GM12878 (cell line): ENCODE results near the gene METAP1D. TPM values are rescaled to one million over a fixed set of nuclear protein-coding genes. Genes with fewer than 3 reads are reported as not detected.

Experiments
- ATF7 ChIP-seq: fragments of 450-650 bp; IDR thresholded peaks from 2 replicates; pipeline ENCODE4 v1.6.1; 2016; ENCODE audit warnings: low read depth, mild to moderate bottlenecking
- CBX3 ChIP-seq: fragments of 200-600 bp; sonication (generic); IDR thresholded peaks from 2 replicates; pipeline ENCODE4 v1.6.1; 2016; ENCODE audit warnings: low read depth, borderline replicate concordance
- CEBPZ ChIP-seq: fragments of 150-350 bp; IDR thresholded peaks from 2 replicates; pipeline ENCODE4 v1.6.1; 2016; ENCODE audit warnings: low read depth, low read length
- CHD1 ChIP-seq: IDR thresholded peaks from 2 replicates; pipeline ENCODE4 v1.6.1; 2012; ENCODE audit warnings: low read depth, low read length, improper control_type of control experiment
- CUX1 ChIP-seq: IDR thresholded peaks from 2 replicates; pipeline ENCODE4 v1.6.1; 2012; ENCODE audit warnings: improper control_type of control experiment, low read depth, low read length; ENCODE audit not compliant: insufficient replicate concordance
- EGR1 ChIP-seq, 2 experiments: IDR thresholded peaks; 1 replicate in 1 of 2; 2 replicates in 1 of 2; pipeline ENCODE4 v1.6.1; 2011 to 2012; ENCODE audit warnings: low read depth in 2 of 2, low read length in 2 of 2, borderline replicate concordance in 1 of 2, mild to moderate bottlenecking in 1 of 2, moderate library complexity in 1 of 2
- GABPA ChIP-seq: IDR thresholded peaks from 2 replicates; pipeline ENCODE4 v1.6.1; 2014; ENCODE audit warnings: antibody characterized with exemption, low read depth, mild to moderate bottlenecking, inconsistent platforms
- HSF1 ChIP-seq: fragments of 150-350 bp; IDR thresholded peaks from 2 replicates; pipeline ENCODE4 v1.6.1; 2014; ENCODE audit warnings: mild to moderate bottlenecking, low read depth, low read length
- NBN ChIP-seq: fragments of 450-650 bp; IDR thresholded peaks from 2 replicates; pipeline ENCODE4 v1.6.1; 2016
- NFYB ChIP-seq: IDR thresholded peaks from 2 replicates; pipeline ENCODE4 v1.6.1; 2011; ENCODE audit warnings: low read depth, mild to moderate bottlenecking, low read length, improper control_type of control experiment, moderate library complexity; ENCODE audit not compliant: insufficient read depth
- PKNOX1 ChIP-seq: fragments of 450-650 bp; IDR thresholded peaks from 2 replicates; pipeline ENCODE4 v1.6.1; 2016; ENCODE audit warnings: mild to moderate bottlenecking
- PML ChIP-seq: IDR thresholded peaks from 2 replicates; pipeline ENCODE4 v1.6.1; 2012; ENCODE audit warnings: low read length, inconsistent platforms
- RB1 ChIP-seq: fragments of 450-650 bp; formaldehyde crosslinking; IDR thresholded peaks from 2 replicates; pipeline ENCODE4 v1.6.1; 2017; ENCODE audit warnings: mild to moderate bottlenecking, borderline replicate concordance
- SMAD1 ChIP-seq: fragments of 450-650 bp; IDR thresholded peaks from 2 replicates; pipeline ENCODE4 v1.6.1; 2018; ENCODE audit warnings: mild to moderate bottlenecking, low read depth; ENCODE audit not compliant: partially characterized antibody
- STAT3 ChIP-seq: IDR thresholded peaks from 2 replicates; pipeline ENCODE4 v1.6.1; 2011; ENCODE audit warnings: low read depth, low read length, improper control_type of control experiment
- TCF7 ChIP-seq: IDR thresholded peaks from 2 replicates; pipeline ENCODE4 v1.6.1; 2014; ENCODE audit warnings: antibody characterized with exemption, borderline replicate concordance
- YBX1 ChIP-seq: fragments of 450-650 bp; IDR thresholded peaks from 2 replicates; pipeline ENCODE4 v1.6.1; 2016; ENCODE audit warnings: antibody characterized with exemption
- ZNF207 ChIP-seq: fragments of 450-650 bp; IDR thresholded peaks from 2 replicates; pipeline ENCODE4 v1.6.1; 2014; ENCODE audit warnings: antibody characterized with exemption, mild to moderate bottlenecking, borderline replicate concordance
- polyA plus RNA-seq, 11 experiments: library from polyadenylated mRNA; depleted of rRNA in 4 of 11; unstranded in 6 of 11; stranded (reverse) in 5 of 11; fragments of >200 nt; fragmentation: Nextera tagmentation in 4 of 11; fragmentation: Illumina TruSeq in 1 of 11; extraction: Ambion mirVana in 4 of 11; extraction: Trizol in 1 of 11; gene quantifications; 1 replicate in 1 of 11; 2 replicates in 10 of 11; pipeline versions ENCODE4 v1.2.1 to v1.2.3, GENCODE V29; 2011 to 2016; ENCODE audit warnings: inconsistent platforms in 2 of 11, missing spikeins in 2 of 11, low read depth in 1 of 11
- total RNA-seq, 4 experiments: library from RNA; depleted of rRNA in 3 of 4; stranded (reverse); fragments of >200 nt in 3 of 4; fragmentation: Illumina TruSeq in 1 of 4; extraction: Trizol in 1 of 4; gene quantifications; 2 replicates each; pipeline versions ENCODE4 v1.2.1 to v1.2.3, GENCODE V29; 2013 to 2021

The METAP1D gene
- total and polyA plus RNA-seq, 10 of the 15 experiments (the other 5 are each of a cell fraction or from before 2014, with no cell fraction given) = 4.5 to 12.1 (median 7.8) TPM

- TF ChIP-seq CEBPZ (no peak), EGR1 (IDR thresholded peaks at IDR 0.05; ENCODE audit: borderline replicate concordance in 1 of 2, low read depth in 2 of 2, low read length in 2 of 2) (0 out of 3 replicates have a peak, but pooled peaks of 1 of the 2 experiments have one; percentile 22), CHD1 (no peak), NFYB (peak; percentile 97), NBN (0 out of 2 replicates have a peak, but pooled peaks have one; percentile 20), GABPA (no peak), YBX1 (no peak), PML (no peak), ATF7 (no peak), RB1 (0 out of 2 replicates have a peak, but pooled peaks have one; percentile 21), ZNF207 (no peak), CBX3 (no peak), STAT3 (no peak), CUX1 (no peak), SMAD1 (no peak), PKNOX1 (0 out of 2 replicates have a peak, but pooled peaks have one; percentile 31), HSF1 (no peak), TCF7 (no peak)
These were observed 102.9 kb downstream of the METAP1D start, which contains the start of gene DLX2 (continued) for GRCh38 chr2:172102391-172103359.
